HG03097 (cell line): ENCODE results near the gene IP6K3.

Source experiments
- ATAC-seq: cut with Tn5 transposase; IDR thresholded peaks from one replicate; pipeline ENCODE4 v1.9.1; 2021; ENCODE audit not compliant: unreplicated experiment, low FRiP score

The IP6K3 gene

DNA sequence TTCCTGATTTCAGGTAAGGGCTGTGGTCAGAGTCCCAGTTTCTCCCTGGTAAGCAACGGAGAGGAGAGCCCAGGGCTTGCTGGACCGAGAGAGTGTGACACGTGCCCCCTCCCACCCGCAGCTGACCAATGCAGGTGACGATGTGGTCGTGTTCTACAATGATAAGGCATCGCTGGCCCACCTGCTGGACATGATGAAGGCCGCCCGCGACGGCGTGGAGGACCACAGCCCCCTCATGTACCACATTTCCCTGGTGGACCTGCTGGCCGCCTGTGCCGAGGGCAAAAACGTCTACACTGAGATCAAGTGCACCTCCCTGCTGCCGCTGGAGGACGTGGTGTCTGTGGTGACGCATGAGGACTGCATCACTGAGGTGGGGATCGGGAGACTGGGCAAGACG, 66.9 kb downstream of the IP6K3 start:
- no peak for ATAC-seq

DNA sequence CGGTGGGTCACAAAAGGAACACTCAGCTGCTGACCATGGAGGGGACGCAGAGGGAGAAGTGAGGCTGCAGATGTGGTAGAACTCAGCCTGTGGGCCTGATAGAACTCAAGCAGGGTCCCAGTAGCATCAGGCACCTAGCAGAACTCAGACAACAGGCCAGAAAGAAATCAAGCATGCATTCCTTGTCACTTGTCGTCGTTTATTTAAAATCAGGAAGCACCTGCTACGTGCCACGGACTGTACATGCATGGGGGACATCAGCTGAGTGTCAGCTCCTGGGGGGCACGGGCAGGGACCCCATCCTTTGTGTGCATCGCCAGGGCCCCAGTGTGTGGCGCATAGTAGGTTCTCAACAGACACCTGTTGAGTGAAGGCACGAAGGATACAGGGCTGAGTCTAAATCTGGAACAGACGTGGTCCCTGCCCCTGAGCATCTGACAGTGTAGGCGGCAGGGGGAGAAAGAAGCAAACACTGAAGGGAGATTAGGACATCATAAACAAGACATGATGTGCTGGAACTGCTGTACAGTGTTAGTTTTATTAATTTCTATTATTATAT, 67.7 kb downstream of the IP6K3 start:
- ATAC-seq: no peak

DNA sequence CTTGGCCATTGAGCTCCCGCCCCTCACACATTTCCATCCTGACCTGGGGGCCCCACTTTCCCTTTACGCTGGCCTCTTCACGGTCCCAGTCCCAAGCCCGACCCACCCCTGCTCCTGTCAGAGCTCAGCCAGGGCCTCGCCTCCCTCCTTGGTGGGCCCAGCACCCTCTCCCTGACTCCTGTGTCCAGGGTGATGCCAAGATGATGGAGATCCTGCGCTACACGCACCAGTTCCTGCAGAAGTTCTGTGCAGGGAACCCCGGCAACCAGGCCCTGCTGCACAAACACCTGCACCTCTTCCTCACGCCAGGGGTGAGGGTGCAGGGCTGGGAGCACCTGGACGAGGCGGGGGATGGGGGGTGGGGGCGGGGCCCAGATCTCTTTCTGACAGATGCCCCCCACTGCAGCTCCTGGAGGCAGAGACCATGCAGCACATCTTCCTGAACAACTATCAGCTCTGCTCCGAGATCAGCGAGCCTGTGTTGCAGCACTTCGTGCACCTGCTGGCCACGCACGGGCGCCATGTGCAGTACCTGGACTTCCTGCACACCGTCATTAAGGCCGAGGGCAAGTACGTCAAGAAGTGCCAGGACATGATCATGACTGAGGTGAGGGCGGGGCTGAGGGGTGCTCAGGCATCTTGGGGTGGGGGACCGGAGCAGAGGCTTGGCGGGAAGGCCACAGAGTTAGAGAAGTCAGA, 68.3 kb downstream of the IP6K3 start:
- no peak for ATAC-seq

DNA sequence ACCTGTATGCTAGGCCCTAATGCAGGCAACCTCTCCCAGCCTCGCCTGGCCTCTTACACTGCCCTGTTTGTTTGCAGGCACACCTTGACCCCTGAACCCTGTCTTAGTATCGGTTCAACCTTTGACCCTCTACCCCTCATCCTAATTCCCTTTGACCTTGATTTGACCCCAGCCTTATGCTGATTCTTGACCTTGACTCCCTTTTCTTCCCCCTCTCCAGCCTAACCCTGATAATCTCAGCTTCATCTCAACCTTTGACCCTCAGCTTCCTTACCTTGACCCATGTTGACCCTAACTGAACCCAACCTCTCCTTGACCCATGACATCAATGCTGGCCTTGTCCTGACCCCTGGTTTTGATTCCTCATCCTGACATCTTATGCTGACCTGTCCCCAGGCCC, 69.0 kb downstream of the IP6K3 start:
- ATAC-seq: no peak

DNA sequence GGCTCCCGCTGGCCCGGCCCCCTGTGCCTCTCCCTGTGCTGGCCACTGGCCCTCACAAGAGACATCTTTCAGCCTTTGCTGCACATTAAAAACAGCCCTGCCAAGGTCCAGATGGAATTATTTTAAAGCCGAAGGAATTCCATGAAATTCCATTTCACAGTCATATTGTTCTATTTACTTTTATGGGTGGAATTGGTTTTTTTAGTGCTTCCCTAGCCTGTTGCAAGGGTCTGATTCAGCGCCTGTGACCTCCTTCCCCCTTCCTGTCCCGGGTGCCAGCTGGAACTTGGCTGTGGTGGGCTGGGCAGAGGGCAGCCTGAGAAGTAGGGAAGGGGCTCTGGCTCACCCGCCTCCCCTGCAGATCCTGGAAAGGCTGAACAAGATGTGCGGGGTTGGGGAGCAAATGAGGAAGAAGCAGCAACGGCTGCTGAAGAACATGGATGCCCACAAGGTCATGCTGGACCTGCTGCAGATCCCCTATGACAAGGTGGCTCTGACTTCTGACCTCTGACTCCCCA, 69.5 kb downstream of the IP6K3 start:
- no peak for ATAC-seq

DNA sequence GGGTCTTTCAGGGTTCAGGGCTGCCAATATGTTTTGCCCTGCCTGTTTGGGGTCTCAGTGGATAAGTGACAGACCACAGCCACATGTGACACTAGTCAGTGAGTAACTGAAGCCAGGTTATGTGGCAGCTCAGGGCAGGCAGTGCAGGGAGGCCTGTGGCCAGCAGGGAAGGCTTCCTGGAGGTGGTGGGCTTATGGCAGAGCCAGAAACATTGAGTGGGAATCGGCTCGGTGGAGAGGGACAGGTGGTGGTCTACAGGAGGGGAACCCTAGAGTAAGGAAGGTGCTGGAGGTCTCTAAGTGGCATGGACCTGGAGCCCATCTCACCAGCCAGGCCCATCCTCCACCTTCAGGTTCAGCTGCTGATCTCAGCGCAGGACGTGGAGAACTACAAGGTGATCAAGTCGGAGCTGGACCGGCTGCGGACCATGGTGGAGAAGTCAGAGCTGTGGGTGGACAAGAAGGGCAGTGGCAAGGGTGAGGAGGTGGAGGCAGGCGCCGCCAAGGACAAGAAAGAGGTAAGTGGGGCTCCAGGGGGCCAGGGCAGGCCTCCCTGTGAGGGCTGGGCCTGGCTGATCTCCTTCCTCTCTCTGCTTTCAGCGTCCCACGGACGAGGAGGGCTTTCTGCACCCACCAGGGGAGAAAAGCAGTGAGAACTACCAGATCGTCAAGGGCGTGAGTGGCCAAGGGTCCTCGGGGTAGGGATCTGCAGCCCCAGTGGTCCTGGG, 70.1 kb downstream of the IP6K3 start:
- no peak for ATAC-seq

DNA sequence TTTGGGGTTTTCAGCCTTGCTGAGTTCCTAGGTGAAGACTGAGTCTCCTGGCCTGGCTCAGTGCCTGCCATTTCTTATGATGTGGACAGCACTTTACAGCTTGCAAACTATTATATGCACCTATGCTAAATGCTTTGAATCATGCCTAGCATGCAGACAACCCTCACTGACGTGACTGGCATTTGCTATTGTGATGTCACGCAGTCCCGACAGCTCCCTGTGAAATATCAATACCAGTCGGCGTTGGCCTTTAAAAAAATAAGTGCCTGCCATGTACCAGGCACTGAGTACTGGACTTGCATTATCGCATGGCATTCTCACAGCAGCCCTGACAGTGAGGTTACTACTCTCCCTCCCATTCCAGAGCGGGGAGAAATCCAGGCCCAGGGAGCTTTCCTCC, 70.7 kb downstream of the IP6K3 start:
- no peak for ATAC-seq

DNA sequence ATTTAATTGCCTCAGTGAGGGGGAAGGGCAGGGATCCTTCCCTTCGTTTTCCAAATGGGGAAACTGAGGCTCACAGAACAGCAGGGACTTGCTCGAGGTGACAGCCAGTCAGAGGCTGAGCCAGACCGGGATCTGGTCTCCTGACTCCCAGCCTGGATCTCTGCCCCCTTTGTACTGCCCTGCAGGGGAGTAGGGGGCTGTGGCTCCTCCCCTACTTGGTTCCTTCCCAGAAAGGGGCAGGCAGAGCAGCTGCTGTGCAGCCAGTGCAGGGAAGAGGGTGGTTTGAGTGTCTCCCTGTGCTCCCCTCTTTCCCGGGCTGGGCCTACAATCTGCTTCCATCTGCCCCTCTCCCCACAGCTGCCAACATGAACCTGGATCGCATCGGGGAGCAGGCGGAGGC, 72.9 kb downstream of the IP6K3 start:
- ATAC-seq: no peak

DNA sequence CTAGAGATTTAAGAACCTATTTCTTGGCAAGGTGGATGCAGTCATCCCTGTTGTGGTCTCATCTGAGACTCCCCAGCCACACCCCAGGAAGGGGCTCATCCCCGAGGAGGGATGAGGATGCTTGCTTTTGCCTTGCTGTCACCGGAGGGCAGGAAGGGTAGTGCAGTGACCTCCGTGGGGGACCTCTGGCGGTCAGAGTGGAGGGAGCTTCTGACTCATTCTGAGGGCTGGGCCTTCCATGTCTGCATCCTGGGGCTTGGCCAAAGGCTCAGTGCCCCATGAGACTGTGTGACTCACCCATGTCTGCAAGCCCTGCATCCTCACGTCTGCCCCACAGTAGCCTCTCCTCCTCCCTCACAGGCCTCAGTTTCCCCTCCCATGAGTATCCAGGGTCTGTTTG, 73.9 kb downstream of the IP6K3 start:
- ATAC-seq: no peak

DNA sequence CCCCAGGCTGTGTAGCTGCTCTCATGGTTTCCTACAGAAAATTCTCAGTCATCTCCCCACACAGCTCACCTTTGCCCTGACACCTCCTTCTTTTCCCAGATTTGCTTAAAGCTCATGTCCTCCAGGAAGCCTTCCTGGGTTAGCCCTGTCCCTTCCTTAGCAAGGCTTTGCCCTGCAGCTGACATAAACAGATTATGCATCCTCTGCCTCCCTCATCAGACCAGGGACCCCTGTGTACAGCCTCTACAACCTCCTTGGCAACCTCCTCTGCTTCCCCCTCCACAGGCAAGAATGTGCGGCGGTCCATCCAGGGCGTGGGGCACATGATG, 75.0 kb downstream of the IP6K3 start:
- no peak for ATAC-seq
